SK-N-SH treated with all-trans-retinoic acid at 6 μM for 48 hours (cell line): ENCODE results near the gene SSBP2.

ENCODE experiments used
- CSDC2 ChIP-seq: fragments of 250-450 bp; sonication (Bioruptor Pico); IDR thresholded peaks from 2 replicates; pipeline ENCODE4 v1.5.0; 2020; ENCODE audit warnings: mild to moderate bottlenecking, moderate library complexity
- OSR1 ChIP-seq: fragments of 250-450 bp; sonication (Bioruptor Pico); IDR thresholded peaks from 2 replicates; pipeline ENCODE4 v1.8.0; 2022; ENCODE audit warnings: moderate library complexity, mild to moderate bottlenecking, inconsistent platforms
- PATZ1 ChIP-seq: fragments of 250-450 bp; sonication (Bioruptor Pico); IDR thresholded peaks from 2 replicates; pipeline ENCODE4 v1.8.0; 2020; ENCODE audit warnings: mild to moderate bottlenecking, moderate library complexity, borderline replicate concordance
- RARB ChIP-seq: fragments of 250-450 bp; sonication (Bioruptor Pico); IDR thresholded peaks from 2 replicates; pipeline ENCODE4 v1.8.0; 2021; ENCODE audit warnings: mild to moderate bottlenecking, moderate library complexity
- ZFP30 ChIP-seq: fragments of 450-650 bp; formaldehyde crosslinking; IDR thresholded peaks from 2 replicates; pipeline ENCODE4 v1.5.0; 2022; ENCODE audit warnings: mild to moderate bottlenecking, moderate library complexity
- ZNF565 ChIP-seq: fragments of 450-650 bp; formaldehyde crosslinking; conservative IDR thresholded peaks from 2 replicates; pipeline ENCODE4 v1.5.0; 2020; ENCODE audit warnings: low read depth, mild to moderate bottlenecking, moderate library complexity

GRCh38 chr5:81605299-81605698, 145.6 kb downstream of the SSBP2 start:
- TF ChIP-seq ZFP30 (CRISPR knock-in tag) (no peak), ZNF565 (CRISPR knock-in tag) (no peak), PATZ1 (no peak), OSR1 (CRISPR knock-in tag) (no peak), RARB (CRISPR knock-in tag) (no peak), CSDC2 (CRISPR knock-in tag) (no peak)
